ENCODE results near the gene FMN1. TPM values are rescaled to one million over a fixed set of nuclear protein-coding genes. Genes with fewer than 3 reads are reported as not detected.
A peak's percentile ranks its signal among the peaks of the same experiment; 100 is the strongest.

The FMN1 gene
- total RNA-seq, 1 donor from 2014 or later, result 4.3 TPM

- DNase-seq (ENCODE audit: low read depth), result no peak
- H3K4me3 ChIP-seq (ENCODE audit: low read depth, low read length), result no peak overlapping the region
- no peak for TF ChIP-seq CTCF (conservative IDR thresholded peaks at IDR 0.05; ENCODE audit: low read depth, low read length)
Measured at GRCh38 chr15:32982001-32982400, 212.5 kb downstream of the FMN1 start.

GRCh38 chr15:32981536-32981935, 213.0 kb downstream of the FMN1 start:
- TF ChIP-seq CTCF (conservative IDR thresholded peaks at IDR 0.05; ENCODE audit: low read depth, low read length), result no peak
- DNase-seq (ENCODE audit: low read depth), result no peak

DNA sequence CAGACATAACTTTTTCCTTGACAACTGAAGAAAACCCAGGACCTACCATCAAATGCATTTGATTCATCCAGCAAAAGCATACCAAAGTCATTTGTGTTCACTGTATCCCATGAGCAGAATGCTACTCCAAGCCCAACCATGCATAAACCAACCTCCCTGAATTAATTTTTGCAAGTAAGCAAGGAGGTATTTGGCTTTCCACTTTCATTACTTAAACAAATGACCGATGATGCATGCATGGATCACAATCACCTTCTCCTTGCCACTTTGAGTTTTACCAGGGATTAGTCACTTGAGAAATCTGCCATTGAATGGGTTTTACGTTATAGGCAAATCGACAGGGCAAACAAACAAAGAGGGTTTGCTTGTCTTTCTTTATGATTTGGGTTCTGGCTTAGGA, 214.8 kb downstream of the FMN1 start:
- no peak for TF ChIP-seq CTCF (conservative IDR thresholded peaks at IDR 0.05; ENCODE audit: low read depth, low read length)
- no peak overlapping the region for H3K4me3 ChIP-seq (ENCODE audit: low read depth, low read length)
- DNase-seq (ENCODE audit: low read depth), result peak; percentile 93

More at GRCh38 chr15:32981536-32981935, 213.0 kb downstream of the FMN1 start:
- H3K4me3 ChIP-seq (ENCODE audit: low read depth, low read length), result no peak overlapping the region

DNA sequence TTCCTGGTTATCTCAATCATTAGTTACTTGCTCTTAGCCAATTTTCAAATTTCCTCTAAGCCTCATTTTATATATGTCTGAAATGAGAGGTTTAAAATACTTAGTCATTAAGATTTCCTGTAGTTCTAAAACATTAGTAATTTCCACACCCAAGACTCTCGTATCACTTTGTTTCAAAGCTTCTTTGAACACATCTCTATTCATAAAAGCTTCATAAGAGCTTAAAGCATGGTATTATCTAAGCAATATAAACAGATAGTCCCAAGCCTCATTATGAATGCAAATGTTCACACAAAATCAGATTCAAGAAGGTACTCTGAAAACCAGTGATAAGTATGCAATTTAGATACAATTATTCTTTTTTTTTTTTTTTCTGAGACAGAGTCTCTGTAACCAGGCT, 217.0 kb downstream of the FMN1 start:
- DNase-seq (ENCODE audit: low read depth), result no peak
- TF ChIP-seq CTCF (conservative IDR thresholded peaks at IDR 0.05; ENCODE audit: low read depth, low read length), result no peak
- no peak overlapping the region for H3K4me3 ChIP-seq (ENCODE audit: low read depth, low read length)

DNA sequence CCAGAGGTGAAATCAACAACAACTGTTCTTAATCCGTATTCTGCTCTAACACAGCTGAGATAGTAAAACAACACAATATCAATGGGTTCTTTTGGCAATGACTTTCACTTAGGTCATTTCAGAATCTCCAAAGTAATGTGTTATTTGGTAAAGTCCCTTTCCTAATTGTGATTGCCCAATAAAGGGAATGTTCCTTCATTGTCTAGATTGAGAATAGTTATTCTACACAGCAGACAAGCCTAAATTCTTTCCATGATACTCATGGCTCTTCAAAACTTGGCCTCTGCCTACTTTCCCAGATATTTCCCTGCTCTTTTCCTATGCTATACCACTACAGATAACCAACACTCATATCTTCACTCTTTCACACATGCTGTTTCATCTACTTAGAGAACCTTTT, 219.8 kb downstream of the FMN1 start:
- no peak overlapping the region for H3K4me3 ChIP-seq (ENCODE audit: low read depth, low read length)
- DNase-seq (ENCODE audit: low read depth), result no peak
- no peak for TF ChIP-seq CTCF (conservative IDR thresholded peaks at IDR 0.05; ENCODE audit: low read depth, low read length)

DNA sequence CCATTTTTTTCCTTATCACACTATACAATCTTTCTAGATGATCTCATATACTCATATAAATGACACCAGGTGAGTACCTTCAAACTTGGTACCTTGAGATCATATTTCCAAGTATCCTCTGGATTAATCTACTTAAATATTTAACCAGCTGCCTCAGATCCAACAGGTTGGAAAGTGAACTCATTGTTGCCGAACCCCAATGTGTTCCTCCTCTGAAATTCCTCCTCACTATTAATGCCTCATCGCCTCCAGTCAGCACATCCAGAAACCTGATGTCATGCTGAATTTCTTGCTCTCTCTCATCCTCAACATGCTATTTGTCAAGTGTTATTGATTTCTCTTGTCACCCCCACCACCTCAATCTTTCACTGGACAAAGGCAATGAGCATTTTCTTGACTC, 221.8 kb downstream of the FMN1 start:
- TF ChIP-seq CTCF (conservative IDR thresholded peaks at IDR 0.05; ENCODE audit: low read depth, low read length), result no peak
- no peak overlapping the region for H3K4me3 ChIP-seq (ENCODE audit: low read depth, low read length)
- no peak for DNase-seq (ENCODE audit: low read depth)

DNA sequence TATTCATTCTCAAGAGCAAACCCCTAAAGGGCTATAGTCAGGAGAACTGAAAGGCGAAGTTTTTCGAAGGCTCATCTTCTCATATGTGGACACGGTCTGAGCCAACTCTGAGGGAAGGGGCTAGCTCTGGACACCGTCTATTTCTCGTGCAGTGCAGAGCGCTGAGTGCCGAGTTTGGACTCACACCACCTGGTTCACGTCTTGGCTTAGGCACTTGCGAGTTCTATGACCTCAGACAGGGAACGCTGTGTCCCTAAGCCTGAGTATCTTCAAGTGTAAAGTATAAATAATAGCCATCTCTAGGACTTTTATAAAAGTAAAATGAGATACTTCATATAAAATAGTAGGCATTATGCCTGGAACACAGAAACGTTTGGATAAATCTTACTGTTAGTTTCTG, 223.7 kb downstream of the FMN1 start:
- no peak for DNase-seq (ENCODE audit: low read depth)
- H3K4me3 ChIP-seq (ENCODE audit: low read depth, low read length), result no peak overlapping the region
- TF ChIP-seq CTCF (conservative IDR thresholded peaks at IDR 0.05; ENCODE audit: low read depth, low read length), result no peak
